Endothelial cell of umbilical vein (primary cell): ENCODE results near the gene CTIF. TPM values are rescaled to one million over a fixed set of nuclear protein-coding genes. Genes with fewer than 3 reads are reported as not detected.

Experiments used
- BruUV-seq: library from RNA; stranded (reverse); fragments of 400-500 nt; replicated peaks from 2 replicates; lab custom pipeline; 2021; lab: Mats Ljungman, UMichigan
- CTCF ChIA-PET: fragments of 300-600, 350-600 bp; sonication (Branson Sonifier 250); formaldehyde crosslinking; loops from one replicate; lab custom pipeline; 2021; ENCODE audit warnings: antibody characterized with exemption, inconsistent platforms; lab: Charles Lee
- POLR2A ChIA-PET: fragments of 300-600, 350-600 bp; sonication (Branson Sonifier 250); formaldehyde crosslinking; loops from one replicate; lab custom pipeline; 2021; ENCODE audit warnings: antibody characterized with exemption, inconsistent platforms; lab: Charles Lee
- DNase-seq: peaks from one replicate; pipeline ENCODE4 v3.0.0-alpha.2; 2011; ENCODE audit warnings: low read depth, low spot score
- FAIRE-seq: peaks from 2 replicates; lab custom pipeline; 2011; peaks lifted over from hg19 to GRCh38; lab: Jason Lieb, UNC
- H2AFZ ChIP-seq: 2 replicates; pipeline ENCODE4 v1.6.0; 2012; ENCODE audit warnings: low read depth, low read length, control low read depth, inconsistent platforms
- H3K27ac ChIP-seq: 2 replicates; pipeline ENCODE4 v1.5.1; 2011; ENCODE audit warnings: low read depth, mild to moderate bottlenecking, control low read depth, low read length, moderate library complexity; ENCODE audit not compliant: insufficient read depth
- H3K27me3 ChIP-seq, 2 experiments: 2 replicates each; pipeline versions ENCODE4 v1.6.0 to v1.6.1; 2011; ENCODE audit warnings: low read length in 2 of 2, mixed read lengths in 1 of 2; ENCODE audit not compliant: control insufficient read depth in 2 of 2, insufficient read depth in 2 of 2
- H3K36me3 ChIP-seq, 2 experiments: 2 replicates in 1 of 2; 3 replicates in 1 of 2; pipeline ENCODE4 v1.5.1; 2011; ENCODE audit warnings: low read length in 2 of 2, mild to moderate bottlenecking in 1 of 2, moderate library complexity in 1 of 2; ENCODE audit not compliant: control insufficient read depth in 2 of 2, insufficient read depth in 2 of 2; ENCODE audit errors: extremely low read depth in 1 of 2
- H3K4me1 ChIP-seq: 3 replicates; pipeline ENCODE4 v1.5.1; 2011; ENCODE audit warnings: mild to moderate bottlenecking, low read length; ENCODE audit not compliant: control insufficient read depth, insufficient read depth; ENCODE audit errors: extremely low read depth
- H3K4me2 ChIP-seq: 2 replicates; pipeline ENCODE4 v1.6.1; 2011; ENCODE audit warnings: low read length, control low read depth, mixed read lengths; ENCODE audit not compliant: insufficient read depth
- H3K4me3 ChIP-seq, 3 experiments: fragments of 200-600 bp in 1 of 3; sonication (generic), shearing (Covaris generic) in 1 of 3; replicated peaks in 1 of 3; 2 replicates each; pipeline ENCODE4 v1.5.1; 2011 to 2016; ENCODE audit warnings: control low read depth in 3 of 3, low read length in 3 of 3, mild to moderate bottlenecking in 2 of 3, inconsistent platforms in 1 of 3, low read depth in 1 of 3, moderate library complexity in 1 of 3; ENCODE audit not compliant: insufficient read depth in 1 of 3
- H3K79me2 ChIP-seq: 2 replicates; pipeline ENCODE4 v1.6.0; 2012; ENCODE audit warnings: low read length, inconsistent platforms; ENCODE audit not compliant: control insufficient read depth, insufficient read depth
- H3K9ac ChIP-seq: replicated peaks from 2 replicates; pipeline ENCODE3; 2011; ENCODE audit warnings: low read length, control low read depth; ENCODE audit not compliant: insufficient read depth; ENCODE audit errors: extremely low read depth
- H3K9me1 ChIP-seq: replicated peaks from 3 replicates; pipeline ENCODE4 v1.6.0; 2011; ENCODE audit warnings: mild to moderate bottlenecking, low read length; ENCODE audit not compliant: control insufficient read depth, insufficient read depth; ENCODE audit errors: extremely low read depth
- H3K9me3 ChIP-seq: replicated peaks from 2 replicates; pipeline ENCODE4 v1.5.1; 2012; ENCODE audit warnings: low read length, inconsistent platforms; ENCODE audit not compliant: control insufficient read depth, insufficient read depth
- H4K20me1 ChIP-seq: replicated peaks from 2 replicates; pipeline ENCODE3; 2011; ENCODE audit warnings: mild to moderate bottlenecking, low read length; ENCODE audit not compliant: control insufficient read depth, insufficient read depth; ENCODE audit errors: extremely low read depth
- CTCF ChIP-seq, 2 donors: IDR thresholded peaks; 1 replicate in 1 of 2; 2 replicates in 1 of 2; pipeline ENCODE4 v1.5.1; 2011; ENCODE audit warnings: low read length in 2 of 2, mild to moderate bottlenecking in 2 of 2, moderate library complexity in 2 of 2, control low read depth in 1 of 2, inconsistent platforms in 1 of 2, low read depth in 1 of 2; ENCODE audit not compliant: insufficient read depth in 1 of 2; ENCODE audit errors: extremely low read depth in 1 of 2
- EZH2 ChIP-seq: IDR thresholded peaks from 2 replicates; pipeline ENCODE4 v1.6.1; 2012; ENCODE audit warnings: borderline replicate concordance, low read depth, mild to moderate bottlenecking, moderate library complexity, low read length, inconsistent platforms; ENCODE audit not compliant: severe bottlenecking
- FOS ChIP-seq: IDR thresholded peaks from 2 replicates; pipeline ENCODE4 v1.6.1; 2011; ENCODE audit warnings: mild to moderate bottlenecking, low read length, moderate library complexity, borderline replicate concordance; ENCODE audit not compliant: insufficient read depth
- GATA2 ChIP-seq: IDR thresholded peaks from 2 replicates; pipeline ENCODE4 v1.7.0; 2011; ENCODE audit warnings: low read depth, mild to moderate bottlenecking, moderate library complexity, mixed read lengths, low read length; ENCODE audit not compliant: insufficient read length, insufficient read depth
- JUN ChIP-seq: IDR thresholded peaks from 2 replicates; pipeline ENCODE4 v1.6.1; 2011; ENCODE audit warnings: borderline replicate concordance, low read depth; ENCODE audit not compliant: insufficient read length, insufficient read depth
- MAX ChIP-seq: IDR thresholded peaks from 2 replicates; pipeline ENCODE4 v1.6.1; 2011; ENCODE audit not compliant: insufficient read depth, insufficient read length
- MYC ChIP-seq: IDR thresholded peaks from one replicate; pipeline ENCODE4 v1.6.1; 2011; ENCODE audit warnings: mild to moderate bottlenecking, low read depth, low read length
- POLR2A ChIP-seq: IDR thresholded peaks from 2 replicates; pipeline ENCODE4 v1.6.1; 2012; ENCODE audit warnings: low read depth, mild to moderate bottlenecking, control low read depth, low read length
- POLR2AphosphoS5 ChIP-seq: IDR thresholded peaks from 2 replicates; pipeline ENCODE4 v1.6.1; 2012; ENCODE audit warnings: low read depth, mild to moderate bottlenecking, control low read depth, low read length, moderate library complexity; ENCODE audit not compliant: insufficient read depth
- dilution Hi-C: fragments of 300-500 bp; cut with MboI; formaldehyde crosslinking; loops from one replicate; pipeline ENCODE4 v1.15.0; 2019; ENCODE audit warnings: low sequenced_read_pairs; ENCODE audit not compliant: extremely low pct_ligation_motif_present
- intact Hi-C: fragments of 100-400 bp; cut with micrococcal nuclease; formaldehyde crosslinking; loops from one replicate; pipeline ENCODE4 v1.10.0; 2022
- polyA plus RNA-seq, 4 experiments: library from polyadenylated mRNA; depleted of rRNA in 3 of 4; stranded (reverse) in 3 of 4; unstranded in 1 of 4; fragments of >200 nt; gene quantifications; 2 replicates each; pipeline versions ENCODE4 v1.2.1 to v1.2.3, GENCODE V29; 2011 to 2012; ENCODE audit warnings: missing spikeins in 1 of 4
- total RNA-seq: library from RNA; stranded (reverse); gene quantifications from 2 replicates; pipeline ENCODE4 v1.2.3, GENCODE V29; 2021

CTIF gene
- total and polyA plus RNA-seq, 2 donors (not counting 3 experiments of a cell fraction or from before 2014, with no cell fraction given), result 20.9 to 57.7 TPM

- Histone ChIP-seq H3K36me3 (no peaks in the 10 kb centered on the region), H3K4me3 (no peak overlapping the region), H3K27me3 (no peaks in the 10 kb centered on the region), H3K4me2 (peak overlapping the region; percentile 7), H3K9ac (no peak overlapping the region), H2AFZ (no peak overlapping the region), H3K4me1 (peaks cover 42% of the 10 kb centered on the region), H3K79me2 (no peaks in the 10 kb centered on the region), H4K20me1 (no peaks in the 10 kb centered on the region), H3K9me1 (no peaks in the 10 kb centered on the region), H3K9me3 (no peaks in the 10 kb centered on the region), H3K27ac (peak overlapping the region; percentile 6)
- intact Hi-C loops, result loop anchor here (2.0 kb wide), 3 partner anchors 54 to 154 kb away; no protein-coding TSS in a partner anchor
- DNase-seq, result no peak
- dilution Hi-C loops, result no loop called here
- no TSS peak for BruUV-seq
- ChIA-PET POLR2A (no interaction called here), CTCF (interaction anchor here (0.6 to 3.6 kb wide), 6 partner anchors 8 to 67 kb away, joined by 3 to 14 read pairs (median 3); no protein-coding TSS in a partner anchor)
- FAIRE-seq, result no peak
- no peak for TF ChIP-seq GATA2
- TF ChIP-seq MYC, result no peak
- peak; percentile 12 for TF ChIP-seq POLR2A
- TF ChIP-seq JUN, result no peak
- no peak for TF ChIP-seq FOS
- TF ChIP-seq EZH2, result no peak
Measured at GRCh38 chr18:48835119-48835518, 296.3 kb downstream of the CTIF start.

- Histone ChIP-seq H4K20me1 (no peaks in the 10 kb centered on the region), H3K9me1 (no peaks in the 10 kb centered on the region), H3K27me3 (no peaks in the 10 kb centered on the region), H3K4me1 (peaks cover 45% of the 10 kb centered on the region), H3K79me2 (no peaks in the 10 kb centered on the region), H3K27ac (no peak overlapping the region), H2AFZ (no peak overlapping the region), H3K4me3 (no peak overlapping the region), H3K9ac (no peak overlapping the region), H3K36me3 (no peaks in the 10 kb centered on the region), H3K4me2 (no peak overlapping the region), H3K9me3 (no peaks in the 10 kb centered on the region)
- DNase-seq (no peak), FAIRE-seq (no peak)
- TF ChIP-seq POLR2A (no peak), POLR2AphosphoS5 (no peak), MYC (no peak), GATA2 (no peak), EZH2 (no peak), FOS (no peak), MAX (no peak), JUN (no peak), CTCF (IDR thresholded peaks at IDR 0.05; ENCODE audit: extremely low read depth in 1 of 2, insufficient read depth in 1 of 2, low read depth in 1 of 2, low read length in 2 of 2) (no peak)
- CTCF ChIA-PET, result interaction anchor here (0.6 to 1.2 kb wide), 2 partner anchors 12 to 88 kb away, joined by 3 read pairs; no protein-coding TSS in a partner anchor
- dilution Hi-C loops (no loop called here), intact Hi-C loops (loop anchor here (2.0 kb wide), 3 partner anchors 55 to 155 kb away; no protein-coding TSS in a partner anchor)
- BruUV-seq, result no TSS peak
- POLR2A ChIA-PET, result no interaction called here
Measured at GRCh38 chr18:48835745-48836170, 296.9 kb downstream of the CTIF start.
